OCI-LY1 (cell line): ENCODE measurements around the gene OPTC.
"Not testable (repeated sequence)": the region's sequence is repeated elsewhere in the genome, so short reads cannot be mapped to it uniquely, and the experiment has no call there.

Source experiments
- CTCF ChIP-seq: fragments of 200-600 bp; sonication (generic), shearing (Covaris generic); IDR thresholded peaks from 2 replicates; pipeline ENCODE4 v1.5.1; 2017; ENCODE audit warnings: mild to moderate bottlenecking, antibody characterized with exemption, low read length, moderate library complexity, mixed read lengths
- EZH2 ChIP-seq: fragments of 200-600 bp; sonication (generic), shearing (Covaris generic); IDR thresholded peaks from 2 replicates; pipeline ENCODE4 v1.8.0; 2017; ENCODE audit warnings: borderline replicate concordance, mixed run types, mild to moderate bottlenecking, antibody characterized with exemption, low read length, moderate library complexity, mixed read lengths

DNA sequence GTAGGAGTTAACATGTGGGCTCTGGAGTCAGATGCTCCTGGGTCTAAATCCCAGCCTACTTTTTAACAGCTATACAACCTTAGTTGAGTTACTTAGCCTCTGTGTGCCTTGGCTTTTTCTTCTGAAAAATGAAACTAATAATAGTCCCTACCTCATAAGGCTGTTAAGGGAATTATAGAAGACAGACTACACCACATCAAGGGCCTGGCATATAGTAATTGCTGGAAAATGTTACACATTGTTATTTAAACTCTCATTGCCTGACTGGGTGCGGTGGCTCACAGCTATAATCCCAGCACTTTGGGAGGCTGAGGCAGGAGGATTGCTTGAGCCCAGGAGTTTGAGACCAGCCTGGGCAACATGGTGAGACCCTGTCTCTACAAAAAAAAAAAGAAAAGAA lies 46.4 kb upstream of the OPTC start:
- TF ChIP-seq CTCF, EZH2: not testable (repeated sequence)
